Panc1 (cell line): ENCODE results near the gene UNC13B. TPM values are rescaled to one million over a fixed set of nuclear protein-coding genes. Genes with fewer than 3 reads are reported as not detected.

Experiments used
- ATAC-seq: fragments of 200-7000 bp; cut with Tn5 transposase; 2 replicates; pipeline ENCODE4 v1.9.1; 2020; ENCODE audit warnings: mild to moderate bottlenecking, moderate library complexity
- BruUV-seq: library from RNA; stranded (reverse); fragments of 400-500 nt; replicated peaks from 2 replicates; lab custom pipeline; 2021; lab: Mats Ljungman, UMichigan
- CTCF ChIA-PET: fragments of 300-600 bp; sonication (Branson Sonifier 250); formaldehyde crosslinking; loops from one replicate; lab custom pipeline; 2022; ENCODE audit warnings: antibody characterized with exemption; lab: Charles Lee
- POLR2A ChIA-PET: fragments of 300-600 bp; sonication (Branson Sonifier 250); formaldehyde crosslinking; loops from one replicate; lab custom pipeline; 2022; ENCODE audit warnings: antibody characterized with exemption; lab: Charles Lee
- DNase-seq: peaks from one replicate; pipeline ENCODE4 v3.0.0-alpha.2; 2010; ENCODE audit warnings: low read depth, low spot score
- H3K27ac ChIP-seq: 2 replicates; pipeline ENCODE4 v1.5.1; 2011; ENCODE audit warnings: mild to moderate bottlenecking, low read length, inconsistent platforms
- H3K27me3 ChIP-seq: fragments of 200-500 bp; sonication (Bioruptor generic); 2 replicates; pipeline ENCODE4 v1.6.0; 2014; ENCODE audit warnings: low read length, inconsistent platforms; ENCODE audit not compliant: control insufficient read depth, insufficient read depth
- H3K36me3 ChIP-seq: fragments of 200-500 bp; sonication (Bioruptor generic); 2 replicates; pipeline ENCODE4 v1.5.1; 2014; ENCODE audit warnings: inconsistent platforms, mild to moderate bottlenecking, low read length, moderate library complexity; ENCODE audit not compliant: control insufficient read depth, insufficient read depth
- H3K4me1 ChIP-seq: 2 replicates; pipeline ENCODE4 v1.5.1; 2011; ENCODE audit warnings: inconsistent platforms, mild to moderate bottlenecking, low read length, moderate library complexity; ENCODE audit not compliant: control insufficient read depth, insufficient read depth
- H3K4me3 ChIP-seq, 2 experiments: 2 replicates each; pipeline ENCODE4 v1.5.1; 2011 to 2012; ENCODE audit warnings: low read depth in 2 of 2, low read length in 2 of 2, mild to moderate bottlenecking in 2 of 2, inconsistent platforms in 1 of 2, moderate library complexity in 1 of 2
- H3K9me3 ChIP-seq: fragments of 200-500 bp; sonication (Bioruptor generic); 2 replicates; pipeline ENCODE4 v1.5.1; 2014; ENCODE audit warnings: low read depth, mild to moderate bottlenecking, inconsistent platforms, low read length, moderate library complexity; ENCODE audit not compliant: control insufficient read depth, insufficient read depth
- POLR2AphosphoS5 ChIP-seq: IDR thresholded peaks from 2 replicates; pipeline ENCODE4 v1.6.1; 2012; ENCODE audit warnings: mild to moderate bottlenecking, low read depth, low read length, moderate library complexity
- REST ChIP-seq, 2 experiments: IDR thresholded peaks; 2 replicates each; pipeline ENCODE4 v1.6.1; 2011 to 2012; ENCODE audit warnings: low read depth in 2 of 2, control low read depth in 1 of 2, low read length in 1 of 2, mild to moderate bottlenecking in 1 of 2, moderate library complexity in 1 of 2; ENCODE audit not compliant: insufficient read depth in 1 of 2
- SIN3A ChIP-seq: IDR thresholded peaks from 2 replicates; pipeline ENCODE4 v1.6.1; 2012; ENCODE audit warnings: low read depth, mild to moderate bottlenecking, low read length, moderate library complexity, borderline replicate concordance; ENCODE audit not compliant: insufficient read depth
- TCF7L2 ChIP-seq: IDR thresholded peaks from 2 replicates; pipeline ENCODE4 v1.6.1; 2011; ENCODE audit warnings: mild to moderate bottlenecking, low read depth, low read length, inconsistent platforms
- in situ Hi-C: cut with HindIII; loops from 2 replicates; pipeline ENCODE4 v1.10.0; 2016; ENCODE audit warnings: low sequenced_read_pairs, low pct_unique_long_range_greater_than_20kb
- intact Hi-C: fragments of 100-400 bp; cut with micrococcal nuclease; formaldehyde crosslinking; loops from one replicate; pipeline ENCODE4 v1.10.0; 2022; ENCODE audit not compliant: unreplicated experiment
- total RNA-seq: library from RNA; stranded (reverse); gene quantifications from one replicate; pipeline ENCODE4 v1.2.1, GENCODE V29; 2021; ENCODE audit not compliant: unreplicated experiment
- TF ChIP-seq, protein P1 (sequence below): fragments of 450-650 bp; IDR thresholded peaks from 2 replicates; pipeline ENCODE4 v1.5.1; 2017; ENCODE audit warnings: mild to moderate bottlenecking

The UNC13B gene
- total RNA-seq, 1 experiment from 2014 or later = 35.2 TPM

DNA sequence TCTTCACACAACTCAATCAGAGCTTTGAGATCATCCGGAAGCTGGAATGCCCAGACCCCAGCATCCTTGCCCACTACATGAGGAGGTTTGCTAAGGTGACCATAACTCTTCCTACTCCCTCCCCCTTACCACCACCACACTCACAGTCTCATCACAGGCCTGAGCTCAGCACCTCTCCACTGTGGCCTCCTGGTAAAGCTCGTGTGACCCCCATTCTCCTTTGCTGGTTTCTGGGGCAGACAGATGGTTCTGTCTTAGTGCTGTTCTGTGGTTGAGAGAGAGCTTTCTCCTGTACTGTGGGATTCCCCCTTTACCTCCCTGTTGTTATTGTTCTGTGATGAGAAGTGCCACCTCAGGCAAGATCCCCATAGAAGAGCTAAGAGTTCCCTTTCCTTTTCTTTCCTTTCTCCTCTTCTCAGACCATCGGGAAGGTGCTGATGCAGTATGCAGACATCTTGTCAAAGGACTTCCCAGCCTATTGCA, 235.4 kb downstream of the UNC13B start:
- no peaks in the 10 kb centered on the region for H3K27me3 ChIP-seq
- ATAC-seq (no peak), DNase-seq (no peak)
- no peaks in the 10 kb centered on the region for H3K4me1 ChIP-seq
- no peaks in the 10 kb centered on the region for H3K9me3 ChIP-seq
- no peak overlapping the region for H3K27ac ChIP-seq
- in situ Hi-C loops (no loop called here), intact Hi-C loops (no loop called here)
- H3K36me3 ChIP-seq = no peaks in the 10 kb centered on the region
- no TSS peak for BruUV-seq
- no peak overlapping the region for H3K4me3 ChIP-seq
- ChIA-PET CTCF (no interaction called here), POLR2A (no interaction called here)
- TF ChIP-seq SIN3A (no peak), POLR2AphosphoS5 (no peak), TCF7L2 (no peak), REST (IDR thresholded peaks at IDR 0.05; ENCODE audit: insufficient read depth in 1 of 2, low read depth in 2 of 2, low read length in 1 of 2) (no peak)
- TF ChIP-seq, protein P1, sequence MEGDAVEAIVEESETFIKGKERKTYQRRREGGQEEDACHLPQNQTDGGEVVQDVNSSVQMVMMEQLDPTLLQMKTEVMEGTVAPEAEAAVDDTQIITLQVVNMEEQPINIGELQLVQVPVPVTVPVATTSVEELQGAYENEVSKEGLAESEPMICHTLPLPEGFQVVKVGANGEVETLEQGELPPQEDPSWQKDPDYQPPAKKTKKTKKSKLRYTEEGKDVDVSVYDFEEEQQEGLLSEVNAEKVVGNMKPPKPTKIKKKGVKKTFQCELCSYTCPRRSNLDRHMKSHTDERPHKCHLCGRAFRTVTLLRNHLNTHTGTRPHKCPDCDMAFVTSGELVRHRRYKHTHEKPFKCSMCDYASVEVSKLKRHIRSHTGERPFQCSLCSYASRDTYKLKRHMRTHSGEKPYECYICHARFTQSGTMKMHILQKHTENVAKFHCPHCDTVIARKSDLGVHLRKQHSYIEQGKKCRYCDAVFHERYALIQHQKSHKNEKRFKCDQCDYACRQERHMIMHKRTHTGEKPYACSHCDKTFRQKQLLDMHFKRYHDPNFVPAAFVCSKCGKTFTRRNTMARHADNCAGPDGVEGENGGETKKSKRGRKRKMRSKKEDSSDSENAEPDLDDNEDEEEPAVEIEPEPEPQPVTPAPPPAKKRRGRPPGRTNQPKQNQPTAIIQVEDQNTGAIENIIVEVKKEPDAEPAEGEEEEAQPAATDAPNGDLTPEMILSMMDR = no peak

- Histone ChIP-seq H3K9me3 (no peaks in the 10 kb centered on the region), H3K4me3 (no peak overlapping the region), H3K4me1 (no peaks in the 10 kb centered on the region), H3K36me3 (no peaks in the 10 kb centered on the region), H3K27ac (no peak overlapping the region), H3K27me3 (no peaks in the 10 kb centered on the region)
- in situ Hi-C loops (no loop called here), intact Hi-C loops (no loop called here)
- no TSS peak for BruUV-seq
- DNase-seq (no peak), ATAC-seq (no peak)
- POLR2A ChIA-PET = no interaction called here
- no peak for TF ChIP-seq SIN3A
- TF ChIP-seq TCF7L2 = no peak
- TF ChIP-seq POLR2AphosphoS5 = no peak
- TF ChIP-seq, protein P1 = no peak
- no peak for TF ChIP-seq REST (IDR thresholded peaks at IDR 0.05; ENCODE audit: insufficient read depth in 1 of 2, low read depth in 2 of 2, low read length in 1 of 2)
- CTCF ChIA-PET = no interaction called here
These were observed 236.1 kb downstream of the UNC13B start for GRCh38 chr9:35397923-35398322.
